ENCODE data around the gene ZNF546.
"Not testable (repeated sequence)": the region's sequence is repeated elsewhere in the genome, so short reads cannot be mapped to it uniquely, and the experiment has no call there.

Gene ZNF546

GRCh38 chr19:39986643-39987042 lies 10.2 kb upstream of the ZNF546 start:
- DNase-seq (ENCODE audit: low read depth): no peak

GRCh38 chr19:39987167-39987566 lies 9.7 kb upstream of the ZNF546 start:
- no peak for DNase-seq (ENCODE audit: low read depth)

- DNase-seq (ENCODE audit: low read depth): no peak
Observed at GRCh38 chr19:39987596-39987995, 9.3 kb upstream of the ZNF546 start.

GRCh38 chr19:39993605-39994004 lies 3.3 kb upstream of the ZNF546 start:
- DNase-seq (ENCODE audit: low read depth): no peak

GRCh38 chr19:39994361-39994760 lies 2.5 kb upstream of the ZNF546 start:
- no peak for DNase-seq (ENCODE audit: low read depth)

- DNase-seq (ENCODE audit: low read depth): no peak
Observed at GRCh38 chr19:39995794-39996193, 1.1 kb upstream of the ZNF546 start.

- DNase-seq (ENCODE audit: low read depth): peak; percentile 31
Observed at GRCh38 chr19:39996218-39996810, 546 bp upstream of the ZNF546 start.

- no peak for DNase-seq (ENCODE audit: low read depth)
Observed at GRCh38 chr19:39997638-39998216, 867 bp downstream of the ZNF546 start.

- DNase-seq (ENCODE audit: low read depth): no peak
Observed at GRCh38 chr19:39998501-39998900, 1.6 kb downstream of the ZNF546 start.

GRCh38 chr19:40005691-40006272 lies 8.9 kb downstream of the ZNF546 start:
- no peak for DNase-seq (ENCODE audit: low read depth)

- DNase-seq (ENCODE audit: low read depth): peak; percentile 26
Observed at GRCh38 chr19:40006273-40006691, 9.4 kb downstream of the ZNF546 start.

GRCh38 chr19:40009674-40010073 lies 12.8 kb downstream of the ZNF546 start:
- no peak for DNase-seq (ENCODE audit: low read depth)

GRCh38 chr19:40013991-40014390 lies 17.1 kb downstream of the ZNF546 start:
- DNase-seq (ENCODE audit: low read depth): no peak

- DNase-seq (ENCODE audit: low read depth): no peak
Observed at GRCh38 chr19:40023969-40024368, 27.1 kb downstream of the ZNF546 start.

- DNase-seq (ENCODE audit: low read depth): no peak
Observed at GRCh38 chr19:40025938-40026596, 29.2 kb downstream of the ZNF546 start.

- DNase-seq (ENCODE audit: low read depth): no peak
Observed at GRCh38 chr19:40026597-40026970, 29.7 kb downstream of the ZNF546 start.

- DNase-seq (ENCODE audit: low read depth): no peak
Observed at GRCh38 chr19:40033989-40034560, 37.2 kb downstream of the ZNF546 start.

GRCh38 chr19:40035996-40036395 lies 39.1 kb downstream of the ZNF546 start:
- DNase-seq (ENCODE audit: low read depth): no peak

- DNase-seq (ENCODE audit: low read depth): not testable (repeated sequence)
Observed at GRCh38 chr19:40038047-40038446, 41.2 kb downstream of the ZNF546 start.

GRCh38 chr19:40041718-40042117 lies 44.9 kb downstream of the ZNF546 start:
- not testable (repeated sequence) for DNase-seq (ENCODE audit: low read depth)

- DNase-seq (ENCODE audit: low read depth): no peak
Observed at GRCh38 chr19:40053491-40053890, 56.6 kb downstream of the ZNF546 start.

GRCh38 chr19:40054632-40055031 lies 57.8 kb downstream of the ZNF546 start:
- no peak for DNase-seq (ENCODE audit: low read depth)

GRCh38 chr19:40055049-40055448 lies 58.2 kb downstream of the ZNF546 start:
- DNase-seq (ENCODE audit: low read depth): no peak
